ENCODE data around the gene TMEM144. TPM values are rescaled to one million over a fixed set of nuclear protein-coding genes. Genes with fewer than 3 reads are reported as not detected.

TMEM144 gene
- total RNA-seq, 1 experiment from 2014 or later: 6.0 TPM

- POLR2A ChIA-PET: no interaction called here
- H3K9me3 ChIP-seq (ENCODE audit: control insufficient read depth, insufficient read depth, low read depth, low read length): no peaks in the 10 kb centered on the region
- no peaks in the 10 kb centered on the region for H3K36me3 ChIP-seq (ENCODE audit: control insufficient read depth, insufficient read depth, low read length)
- no TSS peak for BruUV-seq (replicated peaks)
- no peaks in the 10 kb centered on the region for H3K27me3 ChIP-seq (ENCODE audit: control insufficient read depth, insufficient read depth, low read length)
- CTCF ChIA-PET: no interaction called here
- DNase-seq (ENCODE audit: low read depth, low spot score): no peak
- in situ Hi-C loops (cut with HindIII; ENCODE audit: low pct_unique_long_range_greater_than_20kb, low sequenced_read_pairs) (no loop called here), intact Hi-C loops (cut with micrococcal nuclease; ENCODE audit: unreplicated experiment) (no loop called here)
- peaks cover 3% of the 10 kb centered on the region; the same call in 1 of the 2 replicates for H3K4me1 ChIP-seq (ENCODE audit: control insufficient read depth, insufficient read depth, low read length)
- TF ChIP-seq POLR2AphosphoS5 (IDR thresholded peaks at IDR 0.05; ENCODE audit: low read depth, low read length) (no peak), REST (IDR thresholded peaks at IDR 0.05; ENCODE audit: insufficient read depth in 1 of 2, low read depth in 2 of 2, low read length in 1 of 2) (no peak), CTCF (IDR thresholded peaks at IDR 0.05) (no peak), SIN3A (IDR thresholded peaks at IDR 0.05; ENCODE audit: borderline replicate concordance, insufficient read depth, low read depth, low read length) (no peak), TCF7L2 (IDR thresholded peaks at IDR 0.05; ENCODE audit: low read depth, low read length) (no peak)
- no peak overlapping the region for H3K27ac ChIP-seq (ENCODE audit: low read length)
- no peak overlapping the region for H3K4me3 ChIP-seq (ENCODE audit: low read depth in 2 of 2, low read length in 2 of 2)
- ATAC-seq: no peak
Measured at GRCh38 chr4:158176108-158176507, 34.2 kb upstream of the TMEM144 start.

GRCh38 chr4:158176776-158177175 is 33.5 kb upstream of the TMEM144 start:
- Histone ChIP-seq H3K4me3 (ENCODE audit: low read depth in 2 of 2, low read length in 2 of 2) (no peak overlapping the region), H3K36me3 (ENCODE audit: control insufficient read depth, insufficient read depth, low read length) (no peaks in the 10 kb centered on the region), H3K27ac (ENCODE audit: low read length) (no peak overlapping the region), H3K9me3 (ENCODE audit: control insufficient read depth, insufficient read depth, low read depth, low read length) (no peaks in the 10 kb centered on the region), H3K4me1 (ENCODE audit: control insufficient read depth, insufficient read depth, low read length) (peaks cover 3% of the 10 kb centered on the region; the same call in 1 of the 2 replicates), H3K27me3 (ENCODE audit: control insufficient read depth, insufficient read depth, low read length) (no peaks in the 10 kb centered on the region)
- CTCF ChIA-PET: no interaction called here
- BruUV-seq (replicated peaks): no TSS peak
- no peak for DNase-seq (ENCODE audit: low read depth, low spot score)
- POLR2A ChIA-PET: no interaction called here
- intact Hi-C loops (cut with micrococcal nuclease; ENCODE audit: unreplicated experiment) (no loop called here), in situ Hi-C loops (cut with HindIII; ENCODE audit: low pct_unique_long_range_greater_than_20kb, low sequenced_read_pairs) (no loop called here)
- ATAC-seq: no peak
- TF ChIP-seq REST (IDR thresholded peaks at IDR 0.05; ENCODE audit: insufficient read depth in 1 of 2, low read depth in 2 of 2, low read length in 1 of 2) (no peak), CTCF (IDR thresholded peaks at IDR 0.05) (no peak), TCF7L2 (IDR thresholded peaks at IDR 0.05; ENCODE audit: low read depth, low read length) (no peak), POLR2AphosphoS5 (IDR thresholded peaks at IDR 0.05; ENCODE audit: low read depth, low read length) (no peak), SIN3A (IDR thresholded peaks at IDR 0.05; ENCODE audit: borderline replicate concordance, insufficient read depth, low read depth, low read length) (no peak)
